CD14-positive monocyte (primary cell): ENCODE measurements around the gene WARS2. TPM values are rescaled to one million over a fixed set of nuclear protein-coding genes. Genes with fewer than 3 reads are reported as not detected.

Experiments used
- DNase-seq, 3 donors: peaks; one replicate each; pipeline ENCODE4 v3.0.0-alpha.2; 2011 to 2022
- H2AFZ ChIP-seq: 2 replicates; pipeline ENCODE4 v1.6.0; 2012; ENCODE audit warnings: mild to moderate bottlenecking, low read depth, low read length, inconsistent platforms; ENCODE audit not compliant: insufficient read depth, poor library complexity, severe bottlenecking
- H3K27ac ChIP-seq, 2 donors: 1 replicate in 1 of 2; 2 replicates in 1 of 2; pipeline ENCODE4 v1.5.1; 2012 to 2013; ENCODE audit warnings: low read length in 2 of 2, control low read depth in 1 of 2, inconsistent platforms in 1 of 2, low read depth in 1 of 2, mild to moderate bottlenecking in 1 of 2
- H3K27me3 ChIP-seq, 2 donors: one replicate each; pipeline versions ENCODE4 v1.6.0 to v1.6.1; 2011 to 2013; ENCODE audit warnings: low read length in 2 of 2; ENCODE audit not compliant: control insufficient read depth in 2 of 2, insufficient read depth in 2 of 2
- H3K36me3 ChIP-seq, 2 donors: replicated peaks in 1 of 2; 1 replicate in 1 of 2; 2 replicates in 1 of 2; pipeline versions ENCODE4 v1.5.1 to v1.6.1; 2012 to 2013; ENCODE audit warnings: low read length in 2 of 2, control low read depth in 1 of 2, inconsistent platforms in 1 of 2, mild to moderate bottlenecking in 1 of 2; ENCODE audit not compliant: insufficient read depth in 2 of 2, control insufficient read depth in 1 of 2
- H3K4me1 ChIP-seq, 2 donors: 1 replicate in 1 of 2; 2 replicates in 1 of 2; pipeline versions ENCODE4 v1.5.1 to v1.6.1; 2012 to 2013; ENCODE audit warnings: low read length in 2 of 2, control low read depth in 1 of 2, inconsistent platforms in 1 of 2, mild to moderate bottlenecking in 1 of 2, moderate library complexity in 1 of 2; ENCODE audit not compliant: insufficient read depth in 2 of 2, control insufficient read depth in 1 of 2
- H3K4me2 ChIP-seq: replicated peaks from 2 replicates; pipeline ENCODE3; 2012; ENCODE audit warnings: low read length, moderate library complexity, mild to moderate bottlenecking; ENCODE audit not compliant: poor library complexity, severe bottlenecking; ENCODE audit errors: extremely low read depth
- H3K4me3 ChIP-seq, 3 experiments: fragments of 200-600 bp in 1 of 3; sonication (generic) in 1 of 3; replicated peaks in 1 of 3; 1 replicate in 2 of 3; 2 replicates in 1 of 3; pipeline ENCODE4 v1.5.1; 2011 to 2013; ENCODE audit warnings: low read length in 3 of 3, mild to moderate bottlenecking in 3 of 3, control low read depth in 2 of 3, low read depth in 2 of 3, inconsistent platforms in 1 of 3, moderate library complexity in 1 of 3
- H3K79me2 ChIP-seq: 2 replicates; pipeline ENCODE4 v1.6.0; 2012; ENCODE audit warnings: mild to moderate bottlenecking, control low read depth, inconsistent platforms, low read length, moderate library complexity; ENCODE audit not compliant: insufficient read depth
- H3K9ac ChIP-seq: 2 replicates; pipeline ENCODE4 v1.6.0; 2017; ENCODE audit warnings: low read length, mild to moderate bottlenecking; ENCODE audit not compliant: insufficient read depth, poor library complexity, severe bottlenecking
- H3K9me3 ChIP-seq, 2 donors: replicated peaks in 1 of 2; 1 replicate in 1 of 2; 2 replicates in 1 of 2; pipeline versions ENCODE4 v1.5.1 to v1.6.1; 2012 to 2013; ENCODE audit warnings: low read length in 2 of 2, control low read depth in 1 of 2; ENCODE audit not compliant: control insufficient read depth in 1 of 2, insufficient read depth in 1 of 2
- H4K20me1 ChIP-seq: 2 replicates; pipeline ENCODE4 v1.6.0; 2012; ENCODE audit warnings: mild to moderate bottlenecking, low read length, control low read depth, moderate library complexity; ENCODE audit not compliant: insufficient read depth
- H3K27ac Mint-ChIP-seq, 7 donors: one replicate each; pipeline ENCODE4 v1.8.0; 2020; ENCODE audit warnings: mild to moderate bottlenecking in 7 of 7, mixed read lengths in 7 of 7, moderate library complexity in 6 of 7, inconsistent platforms in 2 of 7
- H3K27me3 Mint-ChIP-seq, 3 donors: one replicate each; pipeline ENCODE4 v1.8.0; 2021 to 2022; ENCODE audit warnings: low read depth in 3 of 3, mild to moderate bottlenecking in 3 of 3, mixed read lengths in 3 of 3, moderate library complexity in 3 of 3, inconsistent platforms in 1 of 3
- H3K36me3 Mint-ChIP-seq, 2 donors: one replicate each; pipeline ENCODE4 v1.8.0; 2020; ENCODE audit warnings: mixed read lengths in 2 of 2, inconsistent platforms in 1 of 2, mild to moderate bottlenecking in 1 of 2
- H3K4me1 Mint-ChIP-seq: one replicate; pipeline ENCODE4 v1.8.0; 2020; ENCODE audit warnings: mild to moderate bottlenecking, mixed read lengths
- H3K4me3 Mint-ChIP-seq, 2 donors: one replicate each; pipeline ENCODE4 v1.8.0; 2020; ENCODE audit warnings: mild to moderate bottlenecking in 2 of 2, mixed read lengths in 2 of 2, moderate library complexity in 1 of 2
- H3K9me3 Mint-ChIP-seq, 7 donors: one replicate each; pipeline ENCODE4 v1.8.0; 2020 to 2022; ENCODE audit warnings: mixed read lengths in 7 of 7, mild to moderate bottlenecking in 6 of 7, moderate library complexity in 6 of 7, inconsistent platforms in 2 of 7
- whole genome bisulfite sequencing: methylation state at CpG from one replicate; pipeline ENCODE4 v1.1.5; 2013; ENCODE audit warnings: missing lambda C conversion rate; ENCODE audit not compliant: insufficient coverage; 5-methylcytosine and 5-hydroxymethylcytosine counted together
- intact Hi-C, 2 donors: fragments of 100-400 bp; cut with micrococcal nuclease; formaldehyde crosslinking; loops; one replicate each; pipeline versions ENCODE4 v1.15.0 to v1.15.1; 2023
- polyA plus RNA-seq, 3 donors: library from polyadenylated mRNA; depleted of rRNA in 1 of 3; unstranded in 2 of 3; stranded (reverse) in 1 of 3; fragments of 300-500 nt in 2 of 3; fragments of >200 nt in 1 of 3; fragmentation: Illumina TruSeq in 2 of 3; gene quantifications; 1 replicate in 2 of 3; 2 replicates in 1 of 3; pipeline ENCODE4 v1.2.3, GENCODE V29; 2012 to 2021
- TF ChIP-seq, protein P1 (sequence below): fragments of 200-600 bp; IDR thresholded peaks from one replicate; pipeline ENCODE4 v1.8.0; 2022; ENCODE audit warnings: antibody characterized with exemption, mild to moderate bottlenecking

Gene WARS2
- polyA plus RNA-seq, 3 donors, result 4.6 to 5.1 (median 4.7) TPM

DNA sequence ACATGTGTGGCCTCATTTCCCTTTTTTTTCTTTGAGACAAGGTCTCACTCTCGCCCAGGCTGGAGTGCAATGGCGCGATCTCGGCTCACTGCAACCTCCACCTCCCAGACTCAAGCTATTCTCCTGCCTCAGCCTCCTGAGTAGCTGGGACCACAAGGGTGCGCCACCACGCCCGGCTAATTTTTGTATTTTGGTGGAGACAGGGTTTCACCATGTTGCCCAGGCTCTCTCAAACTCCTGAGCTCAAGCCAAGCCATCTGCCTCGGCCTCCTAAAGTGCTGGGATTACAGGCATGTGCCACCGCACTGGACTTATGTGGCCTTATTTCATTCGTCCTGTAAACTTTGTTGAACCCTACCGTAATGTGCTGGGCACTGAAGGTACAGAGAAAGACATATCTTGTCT lies 569 bp upstream of the WARS2 start:
- Histone ChIP-seq H4K20me1 (no peaks in the 10 kb centered on the region), H3K4me2 (peak overlapping the region; percentile 69), H3K36me3 (peaks cover 0 to under 1% of the 10 kb centered on the region in 2 donors), H2AFZ (peak overlapping the region; percentile 88), H3K4me1 (peaks cover 13 to 21% of the 10 kb centered on the region in 2 donors), H3K9ac (peak overlapping the region; percentile 89), H3K4me3 (peak overlapping the region; percentile 67 to 77 (median 75)), H3K9me3 (no peaks in the 10 kb centered on the region), H3K79me2 (peaks cover 14% of the 10 kb centered on the region), H3K27me3 (no peaks in the 10 kb centered on the region), H3K27ac (peak overlapping the region; percentile 95 to 99)
- Mint-ChIP-seq H3K27me3 (no peaks in the 10 kb centered on the region), H3K27ac (no peak overlapping the region), H3K36me3 (peaks cover 3 to 12% of the 10 kb centered on the region in 2 donors), H3K4me3 (no peak overlapping the region), H3K9me3 (no peaks in the 10 kb centered on the region), H3K4me1 (peaks cover 4% of the 10 kb centered on the region)
- intact Hi-C loops, result no loop called here
- TF ChIP-seq, protein P1, sequence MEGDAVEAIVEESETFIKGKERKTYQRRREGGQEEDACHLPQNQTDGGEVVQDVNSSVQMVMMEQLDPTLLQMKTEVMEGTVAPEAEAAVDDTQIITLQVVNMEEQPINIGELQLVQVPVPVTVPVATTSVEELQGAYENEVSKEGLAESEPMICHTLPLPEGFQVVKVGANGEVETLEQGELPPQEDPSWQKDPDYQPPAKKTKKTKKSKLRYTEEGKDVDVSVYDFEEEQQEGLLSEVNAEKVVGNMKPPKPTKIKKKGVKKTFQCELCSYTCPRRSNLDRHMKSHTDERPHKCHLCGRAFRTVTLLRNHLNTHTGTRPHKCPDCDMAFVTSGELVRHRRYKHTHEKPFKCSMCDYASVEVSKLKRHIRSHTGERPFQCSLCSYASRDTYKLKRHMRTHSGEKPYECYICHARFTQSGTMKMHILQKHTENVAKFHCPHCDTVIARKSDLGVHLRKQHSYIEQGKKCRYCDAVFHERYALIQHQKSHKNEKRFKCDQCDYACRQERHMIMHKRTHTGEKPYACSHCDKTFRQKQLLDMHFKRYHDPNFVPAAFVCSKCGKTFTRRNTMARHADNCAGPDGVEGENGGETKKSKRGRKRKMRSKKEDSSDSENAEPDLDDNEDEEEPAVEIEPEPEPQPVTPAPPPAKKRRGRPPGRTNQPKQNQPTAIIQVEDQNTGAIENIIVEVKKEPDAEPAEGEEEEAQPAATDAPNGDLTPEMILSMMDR, result no peak
- peak in 2 of 3 donors; percentile 2 to 5 for DNase-seq
- 58% methylated on average over 8 of the region's 11 CpGs for WGBS

DNA sequence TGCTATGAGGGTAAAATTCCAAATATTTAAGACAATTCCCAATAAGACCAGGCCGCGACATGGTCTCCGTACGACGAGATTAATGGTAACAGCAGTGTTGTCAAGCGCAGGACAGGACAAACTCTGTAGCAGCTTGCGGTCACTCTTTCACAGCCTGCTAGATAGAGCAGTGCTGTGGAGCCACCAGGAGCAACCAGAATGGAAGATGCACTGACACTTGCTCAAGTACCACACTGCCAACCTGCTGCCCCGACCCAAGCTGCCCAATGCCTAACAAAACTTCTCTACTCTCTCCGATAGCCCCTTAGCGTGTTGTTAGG lies 636 bp downstream of the WARS2 start:
- Mint-ChIP-seq H3K27me3 (no peaks in the 10 kb centered on the region), H3K4me1 (peaks cover 4% of the 10 kb centered on the region), H3K9me3 (no peaks in the 10 kb centered on the region), H3K27ac (no peak overlapping the region), H3K4me3 (no peak overlapping the region), H3K36me3 (peaks cover 3 to 12% of the 10 kb centered on the region in 2 donors)
- Histone ChIP-seq H3K4me3 (peak overlapping the region; percentile 67 to 77 (median 75)), H3K36me3 (no peaks in the 10 kb centered on the region), H3K9me3 (no peaks in the 10 kb centered on the region), H3K27me3 (no peaks in the 10 kb centered on the region), H3K4me2 (peak overlapping the region; percentile 69), H3K9ac (peak overlapping the region; percentile 89), H3K4me1 (peaks cover 13 to 21% of the 10 kb centered on the region in 2 donors), H2AFZ (peak overlapping the region; percentile 88), H3K27ac (peak overlapping the region; percentile 95 to 99), H4K20me1 (no peaks in the 10 kb centered on the region), H3K79me2 (peaks cover 14% of the 10 kb centered on the region)
- intact Hi-C loops, result no loop called here
- TF ChIP-seq, protein P1, result no peak
- 26% methylated on average over 7 of the region's 10 CpGs for WGBS
- DNase-seq, result no peak
